BJ (cell line): ENCODE measurements around the gene NIN. TPM values are rescaled to one million over a fixed set of nuclear protein-coding genes. Genes with fewer than 3 reads are reported as not detected.

Experiments used
- CTCF ChIA-PET: fragments of 350-600 bp; formaldehyde crosslinking; extraction: SDS; loops from one replicate; lab custom pipeline; 2021; ENCODE audit warnings: antibody characterized with exemption, inconsistent platforms; lab: Yijun Ruan, JAX
- POLR2A ChIA-PET: fragments of 300-600 bp; sonication (Branson Sonifier 250); formaldehyde crosslinking; extraction: SDS; loops from one replicate; lab custom pipeline; 2021; ENCODE audit warnings: antibody characterized with exemption; lab: Charles Lee
- DNase-seq: peaks from one replicate; pipeline ENCODE4 v3.0.0-alpha.2; 2011; ENCODE audit warnings: low read depth
- H3K27me3 ChIP-seq: 2 replicates; pipeline ENCODE4 v1.6.0; 2011; ENCODE audit warnings: low read length; ENCODE audit not compliant: control insufficient read depth, insufficient read depth
- H3K36me3 ChIP-seq: 2 replicates; pipeline ENCODE4 v1.5.1; 2011; ENCODE audit warnings: low read length; ENCODE audit not compliant: control insufficient read depth, insufficient read depth
- H3K4me3 ChIP-seq: 2 replicates; pipeline ENCODE4 v1.5.1; 2011; ENCODE audit warnings: low read depth, mild to moderate bottlenecking, control low read depth, low read length
- polyA plus RNA-seq: library from polyadenylated mRNA; depleted of rRNA; stranded (reverse); fragments of >200 nt; gene quantifications from 2 replicates; pipeline ENCODE4 v1.2.3, GENCODE V29; 2011
- TF ChIP-seq, protein P1 (sequence below): IDR thresholded peaks from 2 replicates; pipeline ENCODE4 v1.5.1; 2011; ENCODE audit warnings: low read depth, mild to moderate bottlenecking, control low read depth, inconsistent platforms, low read length, moderate library complexity; ENCODE audit not compliant: insufficient read depth

Gene NIN
- polyA plus RNA-seq, 1 experiment: 11.4 TPM

DNA sequence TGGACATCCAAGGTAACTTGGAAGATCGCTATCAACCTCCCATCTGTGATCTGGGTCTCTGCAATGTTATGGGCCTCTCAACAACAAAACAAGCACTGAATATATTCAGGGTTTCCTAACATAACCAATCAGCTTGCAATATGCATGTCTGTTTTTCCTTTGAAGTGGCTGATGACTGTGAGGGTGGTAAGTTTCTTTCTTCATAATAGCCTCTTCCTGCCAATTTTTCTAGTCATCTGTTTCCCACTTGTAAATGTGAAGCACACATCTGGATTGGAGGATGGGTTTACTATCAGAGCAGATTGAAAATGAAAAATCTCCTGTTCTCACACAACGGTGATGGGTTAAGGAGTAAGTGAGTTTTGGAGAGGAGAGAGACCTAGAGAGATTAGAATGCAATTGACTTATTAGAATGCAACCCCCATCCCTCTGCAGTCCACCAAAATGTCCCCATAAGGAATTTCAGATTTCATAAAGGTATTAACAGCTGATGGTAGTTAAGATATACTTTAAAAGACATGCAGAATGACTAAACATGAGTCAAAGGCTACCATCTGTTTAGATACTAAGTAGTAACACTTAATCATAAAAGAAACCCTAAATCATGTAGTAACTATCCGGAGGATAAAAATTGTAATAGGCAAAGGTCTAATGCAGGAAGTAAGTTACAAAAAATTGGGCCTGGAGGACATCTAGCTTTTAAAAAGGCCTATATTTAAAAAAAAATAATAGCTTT lies 104.4 kb downstream of the NIN start:
- ChIA-PET POLR2A (interaction anchor here (0.6 kb wide), 1 partner anchor 166 kb away, joined by 3 read pairs; the partner anchor contains the start of gene ATL1), CTCF (interaction anchor here (0.9 to 1.0 kb wide), 2 partner anchors 15 to 47 kb away, joined by 3 read pairs; no protein-coding TSS in a partner anchor)
- Histone ChIP-seq H3K27me3 (no peaks in the 10 kb centered on the region), H3K36me3 (peaks cover 4% of the 10 kb centered on the region; the same call in 1 of the 2 replicates), H3K4me3 (no peak overlapping the region)
- DNase-seq: peak; percentile 82
- TF ChIP-seq, protein P1, sequence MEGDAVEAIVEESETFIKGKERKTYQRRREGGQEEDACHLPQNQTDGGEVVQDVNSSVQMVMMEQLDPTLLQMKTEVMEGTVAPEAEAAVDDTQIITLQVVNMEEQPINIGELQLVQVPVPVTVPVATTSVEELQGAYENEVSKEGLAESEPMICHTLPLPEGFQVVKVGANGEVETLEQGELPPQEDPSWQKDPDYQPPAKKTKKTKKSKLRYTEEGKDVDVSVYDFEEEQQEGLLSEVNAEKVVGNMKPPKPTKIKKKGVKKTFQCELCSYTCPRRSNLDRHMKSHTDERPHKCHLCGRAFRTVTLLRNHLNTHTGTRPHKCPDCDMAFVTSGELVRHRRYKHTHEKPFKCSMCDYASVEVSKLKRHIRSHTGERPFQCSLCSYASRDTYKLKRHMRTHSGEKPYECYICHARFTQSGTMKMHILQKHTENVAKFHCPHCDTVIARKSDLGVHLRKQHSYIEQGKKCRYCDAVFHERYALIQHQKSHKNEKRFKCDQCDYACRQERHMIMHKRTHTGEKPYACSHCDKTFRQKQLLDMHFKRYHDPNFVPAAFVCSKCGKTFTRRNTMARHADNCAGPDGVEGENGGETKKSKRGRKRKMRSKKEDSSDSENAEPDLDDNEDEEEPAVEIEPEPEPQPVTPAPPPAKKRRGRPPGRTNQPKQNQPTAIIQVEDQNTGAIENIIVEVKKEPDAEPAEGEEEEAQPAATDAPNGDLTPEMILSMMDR: no peak

GRCh38 chr14:50725761-50726160 lies 105.2 kb downstream of the NIN start:
- H3K36me3 ChIP-seq: peaks cover 4% of the 10 kb centered on the region; the same call in 1 of the 2 replicates
- CTCF ChIA-PET: interaction anchor here (0.8 to 1.1 kb wide), 2 partner anchors 18 to 38 kb away, joined by 3 read pairs; no protein-coding TSS in a partner anchor
- TF ChIP-seq, protein P1: no peak
- no peak overlapping the region for H3K4me3 ChIP-seq
- H3K27me3 ChIP-seq: no peaks in the 10 kb centered on the region
- no peak for DNase-seq
- POLR2A ChIA-PET: no interaction called here

GRCh38 chr14:50719911-50720759 lies 110.8 kb downstream of the NIN start:
- TF ChIP-seq, protein P1: no peak
- DNase-seq: peak; percentile 12
- Histone ChIP-seq H3K27me3 (no peaks in the 10 kb centered on the region), H3K4me3 (no peak overlapping the region), H3K36me3 (no peaks in the 10 kb centered on the region)
- ChIA-PET CTCF (interaction anchor here (0.9 to 1.7 kb wide), 4 partner anchors 9 to 400 kb away, joined by 3 to 7 read pairs (median 6); no protein-coding TSS in a partner anchor), POLR2A (no interaction called here)

DNA sequence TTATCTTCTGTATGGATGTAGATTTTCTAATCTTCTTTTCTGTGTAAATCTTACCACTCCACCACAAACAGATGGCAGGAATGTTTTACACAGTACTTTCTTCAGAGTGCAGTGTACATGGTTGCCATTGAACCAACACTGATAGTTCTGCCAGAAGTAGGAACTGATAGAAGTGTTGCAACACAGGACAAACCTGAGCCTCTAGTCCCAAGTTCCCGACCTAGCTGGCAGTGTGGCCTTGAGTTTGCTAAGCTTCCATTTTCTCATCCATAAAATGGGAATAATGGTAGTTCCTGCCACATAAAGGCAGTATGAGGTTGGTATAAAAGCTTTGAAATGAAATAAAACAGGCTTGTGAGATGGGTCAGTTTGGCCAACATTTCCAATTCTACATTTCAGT lies 112.0 kb downstream of the NIN start:
- CTCF ChIA-PET: interaction anchor here (1.1 to 1.6 kb wide), 3 partner anchors 9 to 118 kb away, joined by 3 to 7 read pairs (median 5); no protein-coding TSS in a partner anchor
- DNase-seq: no peak
- TF ChIP-seq, protein P1: no peak
- Histone ChIP-seq H3K36me3 (no peaks in the 10 kb centered on the region), H3K27me3 (no peaks in the 10 kb centered on the region), H3K4me3 (no peak overlapping the region)
- POLR2A ChIA-PET: no interaction called here

DNA sequence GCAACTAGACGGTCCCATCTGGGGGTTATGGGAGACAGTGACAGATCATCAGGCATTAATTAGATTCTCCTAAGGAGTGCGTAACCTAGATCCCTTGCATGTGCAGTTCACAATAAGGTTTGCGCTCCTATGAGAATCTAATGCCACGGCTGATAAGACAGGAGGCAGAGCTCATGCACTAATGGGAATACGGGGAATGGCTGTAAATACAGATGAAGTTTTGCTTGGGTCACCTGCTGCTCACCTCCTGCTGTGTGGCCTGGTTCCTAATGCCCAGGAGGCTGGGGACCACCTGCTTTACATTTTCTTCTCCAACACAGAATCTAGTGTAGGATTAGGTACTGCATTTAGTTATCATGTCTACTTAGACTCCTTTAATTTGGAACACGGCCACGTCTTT lies 113.2 kb downstream of the NIN start:
- H3K27me3 ChIP-seq: no peaks in the 10 kb centered on the region
- no peak for DNase-seq
- no peaks in the 10 kb centered on the region for H3K36me3 ChIP-seq
- TF ChIP-seq, protein P1: no peak
- CTCF ChIA-PET: no interaction called here
- POLR2A ChIA-PET: no interaction called here
- no peak overlapping the region for H3K4me3 ChIP-seq
